HEK293 (cell line): ENCODE results near the gene CARD14.
A peak's percentile ranks its signal among the peaks of the same experiment; 100 is the strongest.

Experiments used
- CTCF ChIA-PET: fragments of 350-600 bp; formaldehyde crosslinking; extraction: SDS; loops from one replicate; lab custom pipeline; 2021; ENCODE audit warnings: antibody characterized with exemption; lab: Yijun Ruan, JAX
- POLR2A ChIA-PET: fragments of 300-600 bp; formaldehyde crosslinking; extraction: SDS; loops from one replicate; lab custom pipeline; 2020; ENCODE audit warnings: antibody characterized with exemption, inconsistent platforms; lab: Yijun Ruan, JAX
- H3K27ac ChIP-seq: fragments of 200-500 bp; sonication (Bioruptor generic); 2 replicates; pipeline ENCODE4 v1.5.1; 2014; ENCODE audit warnings: low read depth, low read length, control low read depth, inconsistent platforms; ENCODE audit errors: extremely low read depth
- H3K36me3 ChIP-seq, 2 experiments: fragments of 200-500 bp in 1 of 2; sonication (Bioruptor generic) in 1 of 2; 1 replicate in 1 of 2; 2 replicates in 1 of 2; pipeline ENCODE4 v1.5.1; 2014 to 2017; ENCODE audit warnings: inconsistent platforms in 2 of 2, low read length in 2 of 2; ENCODE audit not compliant: control insufficient read depth in 2 of 2, insufficient read depth in 1 of 2
- H3K4me1 ChIP-seq: fragments of 200-500 bp; sonication (Bioruptor generic); 2 replicates; pipeline ENCODE4 v1.5.1; 2014; ENCODE audit warnings: mild to moderate bottlenecking, low read length, inconsistent platforms; ENCODE audit not compliant: control insufficient read depth, insufficient read depth
- H3K4me3 ChIP-seq: 2 replicates; pipeline ENCODE4 v1.5.1; 2011; ENCODE audit warnings: low read depth, mild to moderate bottlenecking, control low read depth, low read length, moderate library complexity
- H3K9me3 ChIP-seq: fragments of 200-500 bp; sonication (Bioruptor generic); 2 replicates; pipeline ENCODE4 v1.5.1; 2014; ENCODE audit warnings: low read depth, low read length, inconsistent platforms; ENCODE audit not compliant: control insufficient read depth, insufficient read depth
- BCL6B ChIP-seq: fragments of 450-650 bp; formaldehyde crosslinking; IDR thresholded peaks from 2 replicates; pipeline ENCODE4 v1.5.1; 2017; ENCODE audit warnings: missing biosample characterization, missing genetic modification characterization
- HOXC10 ChIP-seq: sonication (generic); formaldehyde crosslinking; IDR thresholded peaks from 2 replicates; pipeline ENCODE4 v1.8.1; 2023; ENCODE audit warnings: mild to moderate bottlenecking, missing genetic modification reagents
- KLF16 ChIP-seq: fragments of 450-650 bp; formaldehyde crosslinking; IDR thresholded peaks from 2 replicates; pipeline ENCODE4 v1.5.1; 2017; ENCODE audit warnings: missing biosample characterization, missing genetic modification characterization
- MZF1 ChIP-seq: fragments of 450-650 bp; formaldehyde crosslinking; IDR thresholded peaks from 2 replicates; pipeline ENCODE4 v1.5.1; 2017; ENCODE audit warnings: missing biosample characterization, missing genetic modification characterization, borderline replicate concordance
- TCF7L2 ChIP-seq: IDR thresholded peaks from 2 replicates; pipeline ENCODE4 v1.6.1; 2011; ENCODE audit warnings: low read depth, mild to moderate bottlenecking, inconsistent platforms, low read length, moderate library complexity, borderline replicate concordance
- ZFP3 ChIP-seq: fragments of 450-650 bp; formaldehyde crosslinking; IDR thresholded peaks from 2 replicates; pipeline ENCODE4 v1.5.1; 2016; ENCODE audit warnings: low read depth, missing biosample characterization, missing genetic modification characterization
- ZNF112 ChIP-seq: fragments of 450-650 bp; formaldehyde crosslinking; IDR thresholded peaks from 2 replicates; pipeline ENCODE4 v1.5.0; 2017; ENCODE audit warnings: missing biosample characterization, missing genetic modification characterization
- ZNF140 ChIP-seq: fragments of 450-650 bp; formaldehyde crosslinking; IDR thresholded peaks from 2 replicates; pipeline ENCODE4 v1.5.1; 2016; ENCODE audit warnings: missing biosample characterization, missing genetic modification characterization
- ZNF146 ChIP-seq: fragments of 450-650 bp; formaldehyde crosslinking; IDR thresholded peaks from 2 replicates; pipeline ENCODE4 v1.5.1; 2016; ENCODE audit warnings: missing biosample characterization, missing genetic modification characterization
- ZNF169 ChIP-seq: fragments of 450-650 bp; formaldehyde crosslinking; IDR thresholded peaks from 2 replicates; pipeline ENCODE4 v1.5.1; 2016; ENCODE audit warnings: missing biosample characterization, missing genetic modification characterization
- ZNF175 ChIP-seq: fragments of 450-650 bp; formaldehyde crosslinking; IDR thresholded peaks from 2 replicates; pipeline ENCODE4 v1.5.1; 2016; ENCODE audit warnings: missing biosample characterization, missing genetic modification characterization
- ZNF280C ChIP-seq: fragments of 450-650 bp; formaldehyde crosslinking; IDR thresholded peaks from 2 replicates; pipeline ENCODE4 v1.5.1; 2016; ENCODE audit warnings: missing biosample characterization, missing genetic modification characterization
- ZNF324 ChIP-seq: fragments of 450-650 bp; formaldehyde crosslinking; IDR thresholded peaks from 2 replicates; pipeline ENCODE4 v1.5.1; 2016; ENCODE audit warnings: missing biosample characterization, missing genetic modification characterization
- ZNF341 ChIP-seq: fragments of 450-650 bp; formaldehyde crosslinking; IDR thresholded peaks from 2 replicates; pipeline ENCODE4; 2016; ENCODE audit warnings: low read depth, missing biosample characterization, missing genetic modification characterization
- ZNF37A ChIP-seq: fragments of 450-650 bp; IDR thresholded peaks from 2 replicates; pipeline ENCODE4 v1.5.1; 2018; ENCODE audit warnings: missing biosample characterization, missing genetic modification characterization
- ZNF398 ChIP-seq: fragments of 450-650 bp; formaldehyde crosslinking; IDR thresholded peaks from 2 replicates; pipeline ENCODE4 v1.5.1; 2017; ENCODE audit warnings: missing biosample characterization, missing genetic modification characterization
- ZNF426 ChIP-seq: fragments of 450-650 bp; formaldehyde crosslinking; IDR thresholded peaks from 2 replicates; pipeline ENCODE4 v1.5.1; 2017; ENCODE audit warnings: missing biosample characterization, missing genetic modification characterization, mild to moderate bottlenecking, inconsistent platforms, moderate library complexity
- ZNF488 ChIP-seq: fragments of 450-650 bp; formaldehyde crosslinking; IDR thresholded peaks from 2 replicates; pipeline ENCODE4 v1.5.1; 2016; ENCODE audit warnings: missing biosample characterization, missing genetic modification characterization
- ZNF549 ChIP-seq: fragments of 450-650 bp; IDR thresholded peaks from 2 replicates; pipeline ENCODE4 v1.5.1; 2018; ENCODE audit warnings: missing biosample characterization, missing genetic modification characterization, mild to moderate bottlenecking, inconsistent platforms, moderate library complexity
- ZNF600 ChIP-seq: fragments of 450-650 bp; formaldehyde crosslinking; IDR thresholded peaks from 2 replicates; pipeline ENCODE4 v1.5.1; 2016; ENCODE audit warnings: missing biosample characterization, missing genetic modification characterization
- ZNF626 ChIP-seq: fragments of 450-650 bp; sonication (Bioruptor Pico); formaldehyde crosslinking; IDR thresholded peaks from 2 replicates; pipeline ENCODE4 v1.5.1; 2018; ENCODE audit warnings: missing biosample characterization, missing genetic modification characterization, inconsistent platforms
- ZNF654 ChIP-seq: fragments of 450-650 bp; formaldehyde crosslinking; IDR thresholded peaks from 2 replicates; pipeline ENCODE4 v1.5.1; 2016; ENCODE audit warnings: low read depth, missing biosample characterization, missing genetic modification characterization
- ZNF660 ChIP-seq: fragments of 450-650 bp; IDR thresholded peaks from 2 replicates; pipeline ENCODE4 v1.5.1; 2018; ENCODE audit warnings: missing biosample characterization, mild to moderate bottlenecking, missing genetic modification characterization
- ZNF670 ChIP-seq: fragments of 450-650 bp; formaldehyde crosslinking; IDR thresholded peaks from 2 replicates; pipeline ENCODE4 v1.5.1; 2016; ENCODE audit warnings: missing biosample characterization, missing genetic modification characterization, low read depth
- ZNF747 ChIP-seq: fragments of 450-650 bp; formaldehyde crosslinking; IDR thresholded peaks from 2 replicates; pipeline ENCODE4 v1.5.1; 2016; ENCODE audit warnings: missing biosample characterization, missing genetic modification characterization
- ZNF791 ChIP-seq: fragments of 450-650 bp; formaldehyde crosslinking; IDR thresholded peaks from 2 replicates; pipeline ENCODE4 v1.5.1; 2016; ENCODE audit warnings: missing biosample characterization, missing genetic modification characterization

The CARD14 gene

GRCh38 chr17:80191192-80191591 is 21.4 kb downstream of the CARD14 start:
- Histone ChIP-seq H3K9me3 (no peaks in the 10 kb centered on the region), H3K4me3 (no peak overlapping the region), H3K36me3 (no peaks in the 10 kb centered on the region), H3K27ac (no peak overlapping the region), H3K4me1 (no peaks in the 10 kb centered on the region)
- ChIA-PET POLR2A (no interaction called here), CTCF (interaction anchor here (0.6 to 1.6 kb wide), 5 partner anchors 70 to 312 kb away, joined by 3 to 6 read pairs (median 4); partner anchors contain the start of gene GAA)
- TF ChIP-seq ZNF146 (tag by site-specific recombination): no peak
- no peak for TF ChIP-seq ZNF549 (tag by site-specific recombination)
- no peak for TF ChIP-seq ZNF660 (tag by site-specific recombination)
- TF ChIP-seq ZNF600 (tag by site-specific recombination): no peak
- TF ChIP-seq ZNF169 (tag by site-specific recombination): no peak
- no peak for TF ChIP-seq TCF7L2
- no peak for TF ChIP-seq ZNF280C (tag by site-specific recombination)

GRCh38 chr17:80191865-80192661 is 22.2 kb downstream of the CARD14 start:
- Histone ChIP-seq H3K4me1 (no peaks in the 10 kb centered on the region), H3K4me3 (no peak overlapping the region), H3K36me3 (no peaks in the 10 kb centered on the region), H3K9me3 (no peaks in the 10 kb centered on the region), H3K27ac (no peak overlapping the region)
- no peak for TF ChIP-seq ZNF791
- peak; percentile 52; the same call in 1 of the 2 replicates for TF ChIP-seq BCL6B (tag by site-specific recombination)
- ChIA-PET POLR2A (no interaction called here), CTCF (interaction anchor here (0.6 to 1.6 kb wide), 6 partner anchors 71 to 313 kb away, joined by 3 to 6 read pairs (median 4); partner anchors contain the start of gene GAA)

GRCh38 chr17:80195141-80195540 is 25.3 kb downstream of the CARD14 start:
- CTCF ChIA-PET: interaction anchor here (0.6 to 4.0 kb wide), 14 partner anchors 9 to 736 kb away, joined by 3 to 48 read pairs (median 3); no protein-coding TSS in a partner anchor
- H3K36me3 ChIP-seq: no peaks in the 10 kb centered on the region
- H3K4me3 ChIP-seq: no peak overlapping the region
- POLR2A ChIA-PET: no interaction called here
- H3K27ac ChIP-seq: no peak overlapping the region
- no peaks in the 10 kb centered on the region for H3K9me3 ChIP-seq
- H3K4me1 ChIP-seq: no peaks in the 10 kb centered on the region
- TF ChIP-seq ZNF747 (tag by site-specific recombination) (no peak), ZNF426 (tag by site-specific recombination) (no peak), ZNF626 (tag by site-specific recombination) (no peak), KLF16 (no peak), ZNF488 (tag by site-specific recombination) (no peak), ZFP3 (no peak), HOXC10 (CRISPR knock-in tag) (no peak), ZNF398 (no peak), ZNF140 (tag by site-specific recombination) (no peak), ZNF112 (tag by site-specific recombination) (no peak), ZNF670 (no peak), MZF1 (tag by site-specific recombination) (no peak), ZNF341 (tag by site-specific recombination) (no peak), ZNF169 (tag by site-specific recombination) (no peak), ZNF324 (tag by site-specific recombination) (no peak), ZNF175 (tag by site-specific recombination) (no peak), ZNF654 (tag by site-specific recombination) (no peak), ZNF37A (tag by site-specific recombination) (no peak)
